Islet of Langerhans (tissue), 1 donor: ENCODE data around the gene MBD5.
A peak's percentile ranks its signal among the peaks of the same experiment; 100 is the strongest.
"Not testable (repeated sequence)": the region's sequence is repeated elsewhere in the genome, so short reads cannot be mapped to it uniquely, and the experiment has no call there.

ENCODE experiments used
- FAIRE-seq: peaks from one replicate; lab custom pipeline; 2011; peaks lifted over from hg19 to GRCh38; lab: Jason Lieb, UNC

MBD5 gene

DNA sequence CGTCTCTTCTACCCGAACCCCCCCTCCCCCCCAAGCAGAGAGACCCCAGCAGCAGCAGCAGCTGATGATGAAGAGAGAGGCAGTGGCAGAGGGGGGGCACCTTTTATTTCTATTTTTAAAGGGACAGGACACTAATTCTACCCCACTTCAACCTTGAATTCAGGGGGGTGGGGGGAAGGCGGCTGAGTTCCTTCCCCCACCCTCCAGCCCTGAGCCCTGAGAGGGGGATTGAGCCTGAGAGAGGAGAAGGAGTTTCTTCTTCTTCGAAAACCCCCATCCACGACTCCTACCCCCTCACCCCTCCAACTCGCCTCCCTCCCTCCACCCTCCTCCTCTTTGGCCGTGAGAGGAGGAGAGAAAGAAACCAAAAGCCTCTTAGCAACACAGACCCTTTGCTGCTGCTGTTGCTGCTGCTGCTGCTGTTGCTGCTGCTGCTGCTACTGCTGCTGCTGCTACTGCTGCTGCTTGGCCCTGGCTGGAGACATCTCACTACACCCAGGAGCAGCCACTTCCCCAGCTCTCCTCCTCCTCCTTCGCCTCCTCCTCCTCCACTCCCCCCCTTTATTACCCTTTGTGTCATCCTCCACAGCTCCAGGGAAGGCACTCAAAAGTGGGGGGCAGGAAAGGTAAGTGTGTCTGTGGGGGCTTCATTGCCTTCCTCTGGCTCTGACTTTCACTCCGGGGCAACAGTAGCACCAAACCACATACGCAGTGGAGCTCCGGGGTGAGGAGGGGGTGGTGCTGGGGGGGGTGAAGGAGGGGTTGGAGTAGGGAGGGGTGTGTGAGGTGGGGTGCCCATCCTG lies at the start of gene MBD5:
MBD5 (plus strand) TSS at position 33 of the 803 bp plus-strand sequence.
- FAIRE-seq: no peak

GRCh38 chr2:147976102-147976501 lies 44.8 kb upstream of the MBD5 start:
- FAIRE-seq: no peak

DNA sequence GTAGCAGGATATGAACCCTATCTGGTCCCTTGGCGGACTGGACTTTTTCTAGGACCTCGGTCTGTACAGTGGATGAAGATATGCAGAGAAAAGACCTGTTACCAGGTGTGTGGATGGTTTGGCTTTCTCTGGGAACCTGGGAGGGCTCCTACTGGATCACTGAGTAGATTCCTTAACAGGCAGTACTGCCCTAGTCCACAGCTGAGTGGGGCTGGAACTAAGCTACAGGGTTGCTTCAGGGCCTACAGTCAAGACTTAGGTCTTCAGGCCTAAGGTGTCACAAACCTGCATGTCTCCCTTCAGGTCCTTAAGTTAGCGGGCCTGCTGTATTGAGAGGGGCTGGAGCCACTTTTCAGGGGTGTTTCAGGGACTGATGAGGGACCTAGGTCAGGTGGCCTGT lies 43.2 kb upstream of the MBD5 start:
- no peak for FAIRE-seq

DNA sequence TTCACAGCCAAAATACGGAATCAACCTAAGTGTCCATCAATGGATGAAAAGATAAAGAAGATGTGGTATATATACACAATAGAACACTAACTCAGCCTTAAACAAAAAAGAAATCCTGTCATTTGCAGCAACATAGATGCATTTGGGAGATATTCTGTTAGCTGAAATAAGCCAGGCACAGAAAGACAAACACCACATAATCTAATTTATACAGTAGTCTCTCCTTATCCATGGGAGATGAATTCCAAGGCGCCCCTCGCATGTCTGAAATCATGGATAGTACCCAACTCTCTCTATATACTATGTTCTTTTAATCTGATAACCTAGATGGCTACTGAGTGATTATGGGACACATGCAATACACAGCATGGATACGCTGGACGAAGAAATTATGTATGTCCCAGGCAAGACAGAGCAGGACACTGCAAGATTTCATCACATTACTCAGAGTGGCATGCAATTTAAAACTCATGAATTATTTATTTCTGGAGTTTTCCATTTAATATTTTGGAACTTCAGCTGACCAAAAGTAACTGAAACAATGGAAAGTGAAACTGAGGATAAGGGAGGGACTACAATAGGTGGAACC lies 39.9 kb upstream of the MBD5 start:
- no peak for FAIRE-seq

DNA sequence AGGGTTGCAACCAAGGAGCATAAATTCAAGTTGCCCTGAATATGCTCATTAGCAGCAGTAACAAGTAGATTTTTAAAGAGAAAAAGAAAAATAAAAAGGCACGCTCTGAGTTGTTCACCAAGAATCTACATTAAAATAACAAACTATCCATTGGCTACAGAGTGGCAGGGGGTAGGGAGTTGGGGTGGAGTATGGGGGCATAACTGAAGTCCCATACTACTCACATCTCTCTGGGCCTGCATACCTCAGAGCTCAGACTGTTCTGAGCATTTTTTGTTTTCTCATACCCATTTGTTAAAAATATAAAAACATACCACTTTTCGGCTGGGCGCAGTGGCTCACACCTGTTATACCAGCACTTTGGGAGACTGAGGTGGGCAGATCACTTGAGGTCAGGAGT lies 31.8 kb upstream of the MBD5 start:
- FAIRE-seq: no peak

DNA sequence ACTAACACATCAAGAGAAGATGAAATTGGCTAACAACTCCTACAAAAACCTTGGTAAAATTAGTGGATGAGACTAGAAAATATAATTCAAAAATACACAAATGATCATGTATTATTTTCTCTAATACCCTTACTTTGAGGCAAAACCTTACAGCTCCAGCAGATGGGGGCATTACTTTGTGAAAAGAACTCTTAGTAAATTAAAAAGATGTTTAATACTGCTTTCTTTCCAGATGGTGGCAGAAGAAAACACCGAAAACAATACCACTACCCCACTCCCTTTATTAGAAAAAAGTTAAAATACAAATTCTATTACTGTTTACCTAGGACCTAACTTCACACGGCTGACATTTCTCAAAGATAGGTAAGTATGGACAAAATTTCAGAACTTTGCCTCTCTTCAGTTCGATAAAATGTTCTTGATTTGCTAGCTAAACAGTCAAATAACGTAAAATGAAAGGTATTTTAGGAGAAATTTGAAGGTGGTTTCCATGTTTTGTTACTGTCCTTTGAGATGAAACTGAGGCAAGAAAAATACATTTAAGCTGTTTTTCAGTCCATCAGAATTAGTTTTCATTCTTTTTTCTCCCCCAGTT lies 31.0 kb upstream of the MBD5 start:
- peak; percentile 96 for FAIRE-seq

DNA sequence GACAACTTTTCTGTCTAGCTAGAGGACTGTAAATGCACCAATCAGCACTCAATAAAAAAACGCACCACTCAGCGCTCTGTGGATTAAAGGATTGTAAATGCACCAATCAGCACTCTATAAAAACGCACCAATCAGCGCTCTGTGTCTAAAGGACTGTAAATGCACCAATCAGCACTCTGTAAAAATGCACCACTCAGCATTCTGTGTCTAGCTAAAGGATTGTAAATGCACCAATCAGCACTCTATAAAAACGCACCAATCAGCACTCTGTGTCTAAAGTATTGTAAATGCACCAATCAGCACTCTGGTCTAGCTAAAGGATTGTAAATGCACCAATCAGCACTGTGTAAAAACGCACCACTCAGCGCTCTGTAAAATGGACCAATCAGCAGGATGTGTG lies 25.9 kb upstream of the MBD5 start:
- FAIRE-seq: not testable (repeated sequence)

DNA sequence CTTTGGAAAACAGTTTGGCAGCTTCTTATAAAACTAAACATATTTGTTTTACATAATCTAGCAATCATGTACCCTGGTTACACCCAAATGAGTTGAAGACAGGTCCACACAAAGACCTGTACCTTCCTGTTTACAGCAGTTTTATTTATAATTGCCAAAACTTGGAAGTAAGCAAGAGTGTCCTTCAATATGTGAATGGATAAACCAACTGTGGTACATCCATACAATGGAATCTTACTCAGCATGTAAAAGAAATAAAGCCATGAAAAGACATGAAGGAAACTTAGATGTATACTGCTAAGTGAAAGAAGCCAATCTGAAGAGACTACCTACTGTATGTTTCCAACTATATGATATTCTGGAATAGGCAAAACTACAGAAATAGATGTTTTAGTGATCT lies 24.1 kb upstream of the MBD5 start:
- FAIRE-seq: no peak

GRCh38 chr2:147998203-147998602 lies 22.7 kb upstream of the MBD5 start:
- FAIRE-seq: no peak

DNA sequence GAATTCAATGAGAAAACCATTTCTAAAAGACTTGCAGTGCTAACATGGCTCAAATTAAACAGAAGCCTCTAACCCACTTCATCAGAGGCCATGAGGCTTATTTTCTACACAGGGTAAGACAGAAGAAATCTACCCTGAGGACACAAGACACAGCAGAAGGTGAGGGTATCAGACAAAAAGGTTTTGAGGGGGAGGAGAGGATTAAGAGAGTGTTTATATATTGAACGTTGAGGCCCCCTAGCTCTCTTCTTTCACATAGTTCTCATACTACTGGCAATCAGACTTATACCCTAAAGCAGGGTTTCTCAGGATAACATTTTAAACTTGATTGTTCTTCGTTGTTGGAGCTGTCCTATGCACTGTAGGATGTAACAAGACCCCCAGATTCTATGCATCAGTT lies 21.8 kb upstream of the MBD5 start:
- no peak for FAIRE-seq

DNA sequence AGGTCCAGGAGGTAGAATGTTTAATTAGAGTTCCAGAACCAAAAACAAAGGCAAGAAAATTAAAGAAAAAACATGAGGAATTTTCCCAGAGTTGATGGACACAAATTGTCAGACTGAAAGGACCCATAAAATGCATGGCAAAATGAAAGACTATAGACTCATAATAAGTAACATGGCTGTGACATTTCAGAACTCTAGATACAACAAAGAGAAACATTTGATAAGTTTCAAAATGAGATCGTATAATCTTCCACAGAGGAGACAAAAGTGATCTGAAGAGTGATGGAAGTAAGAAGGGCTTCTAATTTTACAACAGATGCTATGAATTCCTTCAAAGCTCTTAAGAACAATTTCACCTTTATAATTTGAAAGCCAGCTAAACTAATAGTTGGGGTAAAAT lies 20.8 kb upstream of the MBD5 start:
- FAIRE-seq: no peak

GRCh38 chr2:148002420-148002819 lies 18.5 kb upstream of the MBD5 start:
- FAIRE-seq: not testable (repeated sequence)

DNA sequence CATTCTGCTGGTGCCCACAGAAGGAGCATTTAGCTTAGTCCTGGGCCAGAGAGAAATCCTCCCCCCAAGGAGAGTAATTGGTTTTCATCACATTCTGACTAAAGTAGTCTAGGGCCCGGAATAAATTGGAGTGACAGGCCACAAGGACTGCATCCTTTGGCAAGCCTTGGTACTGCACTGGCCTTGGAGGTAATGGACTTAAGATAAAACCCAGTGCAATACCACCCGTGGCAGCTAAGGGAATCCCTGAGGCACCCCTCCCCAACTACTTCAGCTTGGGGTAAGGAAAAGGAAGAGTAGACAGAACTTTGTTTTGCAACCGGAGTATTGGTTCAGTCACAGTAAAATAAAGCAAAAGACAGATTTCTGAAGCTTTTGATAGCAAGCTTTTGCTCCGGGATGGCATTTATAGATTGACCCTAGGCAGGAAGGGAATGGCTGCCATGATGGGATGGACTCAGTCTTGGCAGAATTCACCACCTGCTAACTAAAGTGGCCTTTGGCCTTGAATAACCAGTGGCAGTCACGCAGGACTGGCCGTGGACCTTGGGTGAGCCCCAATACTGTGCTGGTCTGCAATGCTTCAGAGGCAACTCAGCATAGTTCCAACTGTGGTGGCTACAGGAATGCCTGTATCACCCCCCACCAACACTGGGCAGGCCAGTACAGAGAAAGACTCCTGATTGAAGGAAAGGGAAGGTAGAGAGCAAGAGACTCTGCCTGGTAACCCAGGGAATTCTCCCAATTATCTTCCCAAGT lies 14.5 kb upstream of the MBD5 start:
- FAIRE-seq: no peak

GRCh38 chr2:148007219-148007900 lies 13.5 kb upstream of the MBD5 start:
- no peak for FAIRE-seq

GRCh38 chr2:148008411-148008810 lies 12.5 kb upstream of the MBD5 start:
- FAIRE-seq: not testable (repeated sequence)

DNA sequence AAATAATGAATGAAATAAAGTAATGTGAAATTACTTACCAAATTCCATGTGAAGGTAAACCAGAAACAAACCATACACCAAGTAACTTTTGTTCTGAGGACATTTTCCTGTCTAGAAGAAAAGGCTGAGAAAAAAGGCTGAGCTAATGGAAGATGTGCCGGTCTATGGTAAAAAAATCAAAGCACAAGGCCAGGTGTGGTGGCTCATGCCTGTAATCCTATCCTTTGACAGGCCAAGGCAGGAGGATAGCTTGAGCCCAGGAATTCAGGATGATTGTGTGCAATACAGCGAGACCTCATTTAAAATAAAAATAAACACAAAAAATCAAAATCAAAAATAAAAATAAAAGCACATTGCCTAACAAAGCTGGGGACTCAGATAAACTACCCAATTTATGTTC lies 7.0 kb upstream of the MBD5 start:
- no peak for FAIRE-seq

DNA sequence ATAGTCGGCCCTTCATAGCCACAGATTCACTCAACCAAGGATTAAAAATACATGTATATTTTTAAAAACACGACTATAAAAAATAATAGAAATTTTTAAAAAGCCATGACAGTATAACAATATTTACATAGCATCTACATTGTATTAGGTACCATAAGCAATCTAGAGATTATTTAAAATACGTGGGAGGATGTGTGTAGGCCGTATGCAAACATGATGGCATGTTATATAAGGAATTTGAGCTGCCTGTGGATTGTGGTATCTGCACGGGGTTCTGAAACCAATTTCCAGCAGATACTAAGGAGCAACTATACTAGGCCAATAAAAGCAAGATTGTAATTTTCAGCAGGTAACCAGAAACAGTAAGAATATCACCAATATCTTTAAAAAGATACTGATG lies 6.3 kb upstream of the MBD5 start:
- FAIRE-seq: peak; percentile 85

GRCh38 chr2:148020111-148021058 lies 506 bp upstream of the MBD5 start, which contains the start of gene ORC4:
Gene ORC4 (minus strand): TSS chr2:148020737. CDS start chr2:147975958, 44,779 bp downstream.
- peak; percentile 76 for FAIRE-seq

- no peak for FAIRE-seq
Measured at GRCh38 chr2:148021886-148022285, 995 bp downstream of the MBD5 start.

- FAIRE-seq: no peak
Measured at GRCh38 chr2:148022351-148022750, 1.5 kb downstream of the MBD5 start.

DNA sequence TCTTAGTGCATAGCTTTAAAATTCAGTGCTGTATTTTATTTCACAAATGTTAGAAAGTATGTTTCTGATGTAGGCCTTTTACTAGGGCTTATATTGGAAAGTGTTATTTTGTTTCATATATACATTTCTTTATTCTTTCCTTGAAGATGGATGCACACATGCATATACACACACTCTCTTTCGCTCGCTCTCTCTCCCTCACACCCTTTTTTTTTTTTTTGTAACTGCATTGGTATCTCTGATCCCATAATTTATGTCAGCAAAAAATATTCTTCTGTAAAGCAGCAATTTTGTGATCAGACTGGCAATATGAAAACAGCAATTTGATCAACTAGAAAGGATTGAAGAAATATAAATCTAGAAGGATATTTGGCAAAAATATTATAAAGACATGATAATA lies 2.0 kb downstream of the MBD5 start:
- FAIRE-seq: no peak
